GM23338 (cell line): ENCODE measurements around the gene SIRPG. TPM values are rescaled to one million over a fixed set of nuclear protein-coding genes. Genes with fewer than 3 reads are reported as not detected.

Source experiments
- ATAC-seq: fragments of 200-7000 bp; cut with Tn5 transposase; 3 replicates; pipeline ENCODE4 v1.9.1; 2020
- DNase-seq: peaks from one replicate; pipeline ENCODE4 v3.0.0-alpha.2; 2015; ENCODE audit warnings: low spot score
- H2AFZ ChIP-seq: fragments of 200-600 bp; sonication (generic); 2 replicates; pipeline ENCODE4 v1.8.0; 2016; ENCODE audit warnings: antibody characterized with exemption, mild to moderate bottlenecking, moderate library complexity
- H3F3A ChIP-seq: fragments of 200-600 bp; sonication (generic); replicated peaks from 2 replicates; pipeline ENCODE4 v1.8.0; 2017; ENCODE audit warnings: antibody characterized with exemption, mixed run types, low read depth
- H3K27ac ChIP-seq: fragments of 200-600 bp; sonication (generic); 2 replicates; pipeline ENCODE4 v1.6.1; 2016; ENCODE audit warnings: low read depth
- H3K27me3 ChIP-seq: fragments of 200-600 bp; sonication (generic); 2 replicates; pipeline ENCODE4 v1.8.0; 2016; ENCODE audit warnings: mild to moderate bottlenecking, mixed run types, moderate library complexity; ENCODE audit not compliant: insufficient read depth
- H3K36me3 ChIP-seq: fragments of 200-600 bp; sonication (generic); 2 replicates; pipeline ENCODE4 v1.8.0; 2016; ENCODE audit warnings: mild to moderate bottlenecking; ENCODE audit not compliant: insufficient read depth
- H3K4me1 ChIP-seq: fragments of 200-600 bp; sonication (generic); 2 replicates; pipeline ENCODE4 v1.8.0; 2016; ENCODE audit warnings: mild to moderate bottlenecking, moderate library complexity; ENCODE audit not compliant: insufficient read depth
- H3K4me2 ChIP-seq: fragments of 200-600 bp; sonication (generic); 2 replicates; pipeline ENCODE4 v1.7.1; 2017; ENCODE audit warnings: mixed run types
- H3K4me3 ChIP-seq: fragments of 200-600 bp; sonication (generic); 2 replicates; pipeline ENCODE4 v1.6.1; 2016; ENCODE audit warnings: mixed run types
- H3K79me2 ChIP-seq: fragments of 200-600 bp; sonication (generic); replicated peaks from 2 replicates; pipeline ENCODE4 v1.8.0; 2017; ENCODE audit warnings: mild to moderate bottlenecking; ENCODE audit not compliant: insufficient read depth
- H3K9me2 ChIP-seq: fragments of 200-600 bp; sonication (generic); 2 replicates; pipeline ENCODE4 v1.8.0; 2017; ENCODE audit not compliant: insufficient read depth
- H4K20me1 ChIP-seq: fragments of 200-600 bp; sonication (generic); replicated peaks from 2 replicates; pipeline ENCODE4 v1.8.0; 2017; ENCODE audit warnings: mild to moderate bottlenecking; ENCODE audit not compliant: insufficient read depth
- H3K27ac Mint-ChIP-seq: 2 replicates; pipeline ENCODE4 v1.8.0; 2020; ENCODE audit warnings: inconsistent platforms, mild to moderate bottlenecking, moderate library complexity, mixed read lengths
- H3K27me3 Mint-ChIP-seq: 3 replicates; pipeline ENCODE4 v1.8.0; 2022; ENCODE audit warnings: low read depth, mild to moderate bottlenecking, moderate library complexity, mixed read lengths, inconsistent platforms; ENCODE audit not compliant: insufficient read depth, poor library complexity
- H3K36me3 Mint-ChIP-seq: 3 replicates; pipeline ENCODE4 v1.8.0; 2021; ENCODE audit warnings: low read depth, mild to moderate bottlenecking, inconsistent platforms, moderate library complexity, mixed read lengths
- H3K4me1 Mint-ChIP-seq: 3 replicates; pipeline ENCODE4 v1.8.0; 2020; ENCODE audit warnings: mild to moderate bottlenecking, inconsistent platforms, mixed read lengths
- H3K4me3 Mint-ChIP-seq: 3 replicates; pipeline ENCODE4 v1.8.0; 2021; ENCODE audit warnings: moderate library complexity, mild to moderate bottlenecking, inconsistent platforms, mixed read lengths
- H3K9me3 Mint-ChIP-seq: 3 replicates; pipeline ENCODE4 v1.8.0; 2020; ENCODE audit warnings: moderate library complexity, mild to moderate bottlenecking, inconsistent platforms, mixed read lengths
- CREB1 ChIP-seq: fragments of 250-450 bp; sonication (Bioruptor Pico); IDR thresholded peaks from 2 replicates; pipeline ENCODE4 v1.5.0; 2020; ENCODE audit warnings: low read depth, mild to moderate bottlenecking, moderate library complexity
- CTCF ChIP-seq, 2 experiments: fragments of 200-600 bp in 1 of 2; sonication (generic) in 1 of 2; conservative IDR thresholded peaks; 2 replicates each; pipeline versions ENCODE4 v1.5.1 to v1.6.1; 2016 to 2017; ENCODE audit warnings: antibody characterized with exemption in 2 of 2, low read depth in 2 of 2, mild to moderate bottlenecking in 2 of 2, moderate library complexity in 1 of 2
- ETS1 ChIP-seq: IDR thresholded peaks from 2 replicates; pipeline ENCODE4 v1.6.1; 2016; ENCODE audit warnings: antibody characterized with exemption
- EZH2 ChIP-seq: fragments of 200-600 bp; sonication (generic); IDR thresholded peaks from one replicate; pipeline ENCODE4 v1.8.0; 2017; ENCODE audit warnings: antibody characterized with exemption, mild to moderate bottlenecking, low read depth; ENCODE audit not compliant: unreplicated experiment
- EZH2phosphoT487 ChIP-seq: fragments of 200-600 bp; sonication (generic); IDR thresholded peaks from one replicate; pipeline ENCODE4 v1.8.1; 2018; ENCODE audit warnings: antibody characterized with exemption; ENCODE audit not compliant: unreplicated experiment
- JUNB ChIP-seq: IDR thresholded peaks from one replicate; pipeline ENCODE4 v1.6.1; 2016; ENCODE audit warnings: antibody characterized with exemption; ENCODE audit not compliant: unreplicated experiment
- NANOG ChIP-seq: IDR thresholded peaks from 2 replicates; pipeline ENCODE4 v1.6.1; 2016; ENCODE audit warnings: antibody characterized with exemption, borderline replicate concordance
- POLR2AphosphoS5 ChIP-seq: IDR thresholded peaks from 2 replicates; pipeline ENCODE4 v1.6.1; 2016; ENCODE audit warnings: antibody characterized with exemption, low read depth
- REST ChIP-seq: IDR thresholded peaks from one replicate; pipeline ENCODE4 v1.6.1; 2018; ENCODE audit warnings: antibody characterized with exemption; ENCODE audit not compliant: unreplicated experiment
- STAT1 ChIP-seq: IDR thresholded peaks from one replicate; pipeline ENCODE4 v1.6.1; 2016; ENCODE audit warnings: antibody characterized with exemption; ENCODE audit not compliant: unreplicated experiment
- ZNF114 ChIP-seq: fragments of 250-450 bp; sonication (Bioruptor Pico); IDR thresholded peaks from 2 replicates; pipeline ENCODE4 v1.5.0; 2020; ENCODE audit warnings: mild to moderate bottlenecking, moderate library complexity
- polyA plus RNA-seq: library from polyadenylated mRNA; unstranded; fragments of >200 nt; fragmentation: Nextera tagmentation; extraction: Ambion mirVana; gene quantifications from 2 replicates; pipeline ENCODE4 v1.2.1, GENCODE V29; 2016
- total RNA-seq: library from RNA; depleted of rRNA; stranded (reverse); fragments of >200 nt; shearing (Covaris generic); gene quantifications from 2 replicates; pipeline ENCODE4 v1.2.3, GENCODE V29; 2014
- TF ChIP-seq, protein P1 (sequence below): fragments of 250-450 bp; sonication (Bioruptor Pico); IDR thresholded peaks from 2 replicates; pipeline ENCODE4 v1.5.0; 2020; ENCODE audit warnings: mild to moderate bottlenecking, moderate library complexity

Gene SIRPG
- total and polyA plus RNA-seq, 2 experiments from 2014 or later = not detected

GRCh38 chr20:1663917-1664316 lies 6.3 kb upstream of the SIRPG start (continued):
- TF ChIP-seq, protein P1, sequence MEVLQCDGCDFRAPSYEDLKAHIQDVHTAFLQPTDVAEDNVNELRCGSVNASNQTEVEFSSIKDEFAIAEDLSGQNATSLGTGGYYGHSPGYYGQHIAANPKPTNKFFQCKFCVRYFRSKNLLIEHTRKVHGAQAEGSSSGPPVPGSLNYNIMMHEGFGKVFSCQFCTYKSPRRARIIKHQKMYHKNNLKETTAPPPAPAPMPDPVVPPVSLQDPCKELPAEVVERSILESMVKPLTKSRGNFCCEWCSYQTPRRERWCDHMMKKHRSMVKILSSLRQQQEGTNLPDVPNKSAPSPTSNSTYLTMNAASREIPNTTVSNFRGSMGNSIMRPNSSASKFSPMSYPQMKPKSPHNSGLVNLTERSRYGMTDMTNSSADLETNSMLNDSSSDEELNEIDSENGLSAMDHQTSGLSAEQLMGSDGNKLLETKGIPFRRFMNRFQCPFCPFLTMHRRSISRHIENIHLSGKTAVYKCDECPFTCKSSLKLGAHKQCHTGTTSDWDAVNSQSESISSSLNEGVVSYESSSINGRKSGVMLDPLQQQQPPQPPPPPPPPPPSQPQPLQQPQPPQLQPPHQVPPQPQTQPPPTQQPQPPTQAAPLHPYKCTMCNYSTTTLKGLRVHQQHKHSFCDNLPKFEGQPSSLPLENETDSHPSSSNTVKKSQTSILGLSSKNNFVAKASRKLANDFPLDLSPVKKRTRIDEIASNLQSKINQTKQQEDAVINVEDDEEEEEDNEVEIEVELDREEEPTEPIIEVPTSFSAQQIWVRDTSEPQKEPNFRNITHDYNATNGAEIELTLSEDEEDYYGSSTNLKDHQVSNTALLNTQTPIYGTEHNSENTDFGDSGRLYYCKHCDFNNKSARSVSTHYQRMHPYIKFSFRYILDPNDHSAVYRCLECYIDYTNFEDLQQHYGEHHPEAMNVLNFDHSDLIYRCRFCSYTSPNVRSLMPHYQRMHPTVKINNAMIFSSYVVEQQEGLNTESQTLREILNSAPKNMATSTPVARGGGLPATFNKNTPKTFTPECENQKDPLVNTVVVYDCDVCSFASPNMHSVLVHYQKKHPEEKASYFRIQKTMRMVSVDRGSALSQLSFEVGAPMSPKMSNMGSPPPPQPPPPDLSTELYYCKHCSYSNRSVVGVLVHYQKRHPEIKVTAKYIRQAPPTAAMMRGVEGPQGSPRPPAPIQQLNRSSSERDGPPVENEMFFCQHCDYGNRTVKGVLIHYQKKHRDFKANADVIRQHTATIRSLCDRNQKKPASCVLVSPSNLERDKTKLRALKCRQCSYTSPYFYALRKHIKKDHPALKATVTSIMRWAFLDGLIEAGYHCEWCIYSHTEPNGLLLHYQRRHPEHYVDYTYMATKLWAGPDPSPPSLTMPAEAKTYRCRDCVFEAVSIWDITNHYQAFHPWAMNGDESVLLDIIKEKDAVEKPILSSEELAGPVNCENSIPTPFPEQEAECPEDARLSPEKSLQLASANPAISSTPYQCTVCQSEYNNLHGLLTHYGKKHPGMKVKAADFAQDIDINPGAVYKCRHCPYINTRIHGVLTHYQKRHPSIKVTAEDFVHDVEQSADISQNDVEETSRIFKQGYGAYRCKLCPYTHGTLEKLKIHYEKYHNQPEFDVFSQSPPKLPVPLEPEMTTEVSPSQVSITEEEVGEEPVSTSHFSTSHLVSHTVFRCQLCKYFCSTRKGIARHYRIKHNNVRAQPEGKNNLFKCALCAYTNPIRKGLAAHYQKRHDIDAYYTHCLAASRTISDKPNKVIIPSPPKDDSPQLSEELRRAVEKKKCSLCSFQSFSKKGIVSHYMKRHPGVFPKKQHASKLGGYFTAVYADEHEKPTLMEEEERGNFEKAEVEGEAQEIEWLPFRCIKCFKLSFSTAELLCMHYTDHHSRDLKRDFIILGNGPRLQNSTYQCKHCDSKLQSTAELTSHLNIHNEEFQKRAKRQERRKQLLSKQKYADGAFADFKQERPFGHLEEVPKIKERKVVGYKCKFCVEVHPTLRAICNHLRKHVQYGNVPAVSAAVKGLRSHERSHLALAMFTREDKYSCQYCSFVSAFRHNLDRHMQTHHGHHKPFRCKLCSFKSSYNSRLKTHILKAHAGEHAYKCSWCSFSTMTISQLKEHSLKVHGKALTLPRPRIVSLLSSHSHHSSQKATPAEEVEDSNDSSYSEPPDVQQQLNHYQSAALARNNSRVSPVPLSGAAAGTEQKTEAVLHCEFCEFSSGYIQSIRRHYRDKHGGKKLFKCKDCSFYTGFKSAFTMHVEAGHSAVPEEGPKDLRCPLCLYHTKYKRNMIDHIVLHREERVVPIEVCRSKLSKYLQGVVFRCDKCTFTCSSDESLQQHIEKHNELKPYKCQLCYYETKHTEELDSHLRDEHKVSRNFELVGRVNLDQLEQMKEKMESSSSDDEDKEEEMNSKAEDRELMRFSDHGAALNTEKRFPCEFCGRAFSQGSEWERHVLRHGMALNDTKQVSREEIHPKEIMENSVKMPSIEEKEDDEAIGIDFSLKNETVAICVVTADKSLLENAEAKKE (CRISPR knock-in tag) = no peak

GRCh38 chr20:1661542-1662299 lies 4.1 kb upstream of the SIRPG start:
- ATAC-seq (no peak), DNase-seq (no peak)
- no peaks in the 10 kb centered on the region for H3F3A ChIP-seq
- H3K4me1 ChIP-seq = no peaks in the 10 kb centered on the region
- no peak overlapping the region for H2AFZ ChIP-seq
- Mint-ChIP-seq H3K27ac (no peak overlapping the region), H3K27me3 (peaks cover 3% of the 10 kb centered on the region), H3K4me1 (peaks cover 7% of the 10 kb centered on the region), H3K4me3 (no peak overlapping the region), H3K36me3 (no peaks in the 10 kb centered on the region; the same call in 2 of the 3 replicates), H3K9me3 (no peaks in the 10 kb centered on the region; the same call in 2 of the 3 replicates)
- H3K79me2 ChIP-seq = no peaks in the 10 kb centered on the region
- no peaks in the 10 kb centered on the region for H3K36me3 ChIP-seq
- no peak overlapping the region for H3K27ac ChIP-seq
- no peak overlapping the region for H3K4me3 ChIP-seq
- H4K20me1 ChIP-seq = no peaks in the 10 kb centered on the region
- no peaks in the 10 kb centered on the region; the same call in 1 of the 2 replicates for H3K9me2 ChIP-seq
- no peaks in the 10 kb centered on the region for H3K27me3 ChIP-seq
- H3K4me2 ChIP-seq = no peak overlapping the region
- TF ChIP-seq POLR2AphosphoS5 (no peak), CTCF (conservative IDR thresholded peaks at IDR 0.05; ENCODE audit: low read depth in 2 of 2) (no peak), ZNF114 (no peak), CREB1 (no peak), EZH2phosphoT487 (no peak), ETS1 (no peak), JUNB (no peak), REST (no peak), EZH2 (no peak), NANOG (no peak), STAT1 (no peak)
